ENCODE results near the gene SMIM1. TPM values are rescaled to one million over a fixed set of nuclear protein-coding genes. Genes with fewer than 3 reads are reported as not detected.

Gene SMIM1
- polyA plus RNA-seq, 1 experiment: 1.0 TPM

GRCh38 chr1:3821004-3821403, 48.5 kb downstream of the SMIM1 start:
- no peak for DNase-seq (ENCODE audit: low read depth)
- ChIA-PET POLR2A (no interaction called here), CTCF (interaction anchor here (0.7 to 1.0 kb wide), 2 partner anchors 18 to 26 kb away, joined by 3 to 5 read pairs; no protein-coding TSS in a partner anchor)
- H3K4me3 ChIP-seq (ENCODE audit: low read depth, low read length): no peak overlapping the region
- TF ChIP-seq, protein P1, sequence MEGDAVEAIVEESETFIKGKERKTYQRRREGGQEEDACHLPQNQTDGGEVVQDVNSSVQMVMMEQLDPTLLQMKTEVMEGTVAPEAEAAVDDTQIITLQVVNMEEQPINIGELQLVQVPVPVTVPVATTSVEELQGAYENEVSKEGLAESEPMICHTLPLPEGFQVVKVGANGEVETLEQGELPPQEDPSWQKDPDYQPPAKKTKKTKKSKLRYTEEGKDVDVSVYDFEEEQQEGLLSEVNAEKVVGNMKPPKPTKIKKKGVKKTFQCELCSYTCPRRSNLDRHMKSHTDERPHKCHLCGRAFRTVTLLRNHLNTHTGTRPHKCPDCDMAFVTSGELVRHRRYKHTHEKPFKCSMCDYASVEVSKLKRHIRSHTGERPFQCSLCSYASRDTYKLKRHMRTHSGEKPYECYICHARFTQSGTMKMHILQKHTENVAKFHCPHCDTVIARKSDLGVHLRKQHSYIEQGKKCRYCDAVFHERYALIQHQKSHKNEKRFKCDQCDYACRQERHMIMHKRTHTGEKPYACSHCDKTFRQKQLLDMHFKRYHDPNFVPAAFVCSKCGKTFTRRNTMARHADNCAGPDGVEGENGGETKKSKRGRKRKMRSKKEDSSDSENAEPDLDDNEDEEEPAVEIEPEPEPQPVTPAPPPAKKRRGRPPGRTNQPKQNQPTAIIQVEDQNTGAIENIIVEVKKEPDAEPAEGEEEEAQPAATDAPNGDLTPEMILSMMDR (IDR thresholded peaks at IDR 0.05; ENCODE audit: insufficient read depth, low read depth, low read length): no peak
- H3K36me3 ChIP-seq (ENCODE audit: control insufficient read depth, insufficient read depth, low read length): peaks cover 20% of the 10 kb centered on the region
- no peaks in the 10 kb centered on the region for H3K27me3 ChIP-seq (ENCODE audit: control insufficient read depth, insufficient read depth, low read length)

GRCh38 chr1:3821447-3821846, 48.9 kb downstream of the SMIM1 start:
- no peak for DNase-seq (ENCODE audit: low read depth)
- no peaks in the 10 kb centered on the region for H3K27me3 ChIP-seq (ENCODE audit: control insufficient read depth, insufficient read depth, low read length)
- TF ChIP-seq, protein P1 (IDR thresholded peaks at IDR 0.05; ENCODE audit: insufficient read depth, low read depth, low read length): no peak
- peaks cover 20% of the 10 kb centered on the region for H3K36me3 ChIP-seq (ENCODE audit: control insufficient read depth, insufficient read depth, low read length)
- POLR2A ChIA-PET: no interaction called here
- CTCF ChIA-PET: interaction anchor here (0.7 to 1.0 kb wide), 2 partner anchors 19 to 25 kb away, joined by 3 to 5 read pairs; no protein-coding TSS in a partner anchor
- no peak overlapping the region for H3K4me3 ChIP-seq (ENCODE audit: low read depth, low read length)

DNA sequence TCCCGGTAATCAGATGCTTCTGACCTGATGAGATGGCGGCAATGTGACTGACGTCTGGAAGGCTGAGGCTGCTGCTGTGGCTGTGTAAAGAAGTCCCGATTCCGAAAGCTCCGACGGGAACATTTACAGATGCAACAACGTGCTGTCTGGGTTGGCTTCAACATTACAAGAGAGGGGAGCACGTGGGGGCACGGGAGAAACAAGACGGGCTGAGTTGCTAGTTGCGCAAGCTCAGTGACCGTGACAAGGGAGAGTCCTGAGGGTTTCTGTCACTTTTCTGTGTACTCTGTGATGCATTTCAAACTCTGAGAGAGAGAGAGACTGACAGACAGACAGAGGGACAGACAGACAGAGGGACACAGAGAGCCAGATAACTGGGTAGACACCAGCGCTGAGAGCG, 49.4 kb downstream of the SMIM1 start:
- ChIA-PET CTCF (no interaction called here), POLR2A (no interaction called here)
- Histone ChIP-seq H3K36me3 (ENCODE audit: control insufficient read depth, insufficient read depth, low read length) (peaks cover 20% of the 10 kb centered on the region), H3K27me3 (ENCODE audit: control insufficient read depth, insufficient read depth, low read length) (no peaks in the 10 kb centered on the region), H3K4me3 (ENCODE audit: low read depth, low read length) (no peak overlapping the region)
- TF ChIP-seq, protein P1 (IDR thresholded peaks at IDR 0.05; ENCODE audit: insufficient read depth, low read depth, low read length): no peak
- no peak for DNase-seq (ENCODE audit: low read depth)

- H3K4me3 ChIP-seq (ENCODE audit: low read depth, low read length): no peak overlapping the region
- ChIA-PET CTCF (no interaction called here), POLR2A (no interaction called here)
- TF ChIP-seq, protein P1 (IDR thresholded peaks at IDR 0.05; ENCODE audit: insufficient read depth, low read depth, low read length): no peak
- no peaks in the 10 kb centered on the region for H3K27me3 ChIP-seq (ENCODE audit: control insufficient read depth, insufficient read depth, low read length)
- H3K36me3 ChIP-seq (ENCODE audit: control insufficient read depth, insufficient read depth, low read length): peaks cover 20% of the 10 kb centered on the region
- no peak for DNase-seq (ENCODE audit: low read depth)
These were observed 49.9 kb downstream of the SMIM1 start for GRCh38 chr1:3822421-3822820.

DNA sequence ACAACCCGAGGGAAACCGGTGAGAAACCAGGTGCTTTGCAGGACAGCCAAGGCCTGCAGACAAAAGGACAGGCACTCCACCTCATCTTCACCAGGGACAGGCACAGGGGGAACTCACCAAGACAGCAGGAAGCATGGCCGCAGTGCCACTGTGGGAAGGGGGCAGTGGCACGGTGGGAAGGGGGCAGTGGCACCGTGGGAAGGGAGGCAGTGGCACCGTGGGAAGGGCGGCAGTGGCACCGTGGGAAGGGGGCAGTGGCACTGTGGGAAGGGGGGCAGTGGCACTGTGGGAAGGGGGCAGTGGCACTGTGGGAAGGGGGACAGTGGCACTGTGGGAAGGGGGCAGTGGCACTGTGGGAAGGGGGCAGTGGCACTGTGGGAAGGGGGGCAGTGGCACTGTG, 52.1 kb downstream of the SMIM1 start:
- POLR2A ChIA-PET: no interaction called here
- Histone ChIP-seq H3K4me3 (ENCODE audit: low read depth, low read length) (no peak overlapping the region), H3K36me3 (ENCODE audit: control insufficient read depth, insufficient read depth, low read length) (peaks cover 32% of the 10 kb centered on the region), H3K27me3 (ENCODE audit: control insufficient read depth, insufficient read depth, low read length) (no peaks in the 10 kb centered on the region)
- CTCF ChIA-PET: no interaction called here
- DNase-seq (ENCODE audit: low read depth): no peak
- TF ChIP-seq, protein P1 (IDR thresholded peaks at IDR 0.05; ENCODE audit: insufficient read depth, low read depth, low read length): no peak
